Measurements from ENCODE around the gene SUN1.
"Not testable (repeated sequence)": the region's sequence is repeated elsewhere in the genome, so short reads cannot be mapped to it uniquely, and the experiment has no call there.

SUN1 gene

DNA sequence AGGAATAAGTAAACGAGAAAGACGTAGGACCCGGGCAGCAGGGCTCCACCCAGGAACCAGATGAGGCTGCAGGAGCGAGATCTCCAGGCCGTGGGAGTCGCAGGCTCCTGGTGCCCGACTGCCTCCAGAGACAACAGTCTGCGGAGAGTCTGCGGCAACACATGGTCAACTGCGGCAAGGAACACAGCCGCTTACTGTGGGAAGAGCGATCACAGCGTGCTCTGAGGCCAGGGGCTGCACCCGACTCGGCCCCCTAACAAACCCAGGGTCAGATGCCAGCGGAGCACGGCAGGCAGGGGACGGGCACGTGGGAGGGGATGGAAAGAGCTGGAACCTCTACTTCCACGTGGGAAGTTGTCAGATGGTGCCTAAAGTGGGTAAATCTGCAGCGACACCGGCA is 70.7 kb downstream of the SUN1 start:
- Histone ChIP-seq H3K4me1 (ENCODE audit: control insufficient read depth, insufficient read depth, low read length, poor library complexity, severe bottlenecking) (no peaks in the 10 kb centered on the region), H3K4me3 (ENCODE audit: insufficient read depth, low read depth, low read length, poor library complexity, severe bottlenecking) (no peak overlapping the region), H3K36me3 (ENCODE audit: control insufficient read depth, insufficient read depth, low read length) (peaks cover 13% of the 10 kb centered on the region), H3K27ac (ENCODE audit: insufficient read depth, low read length, poor library complexity, severe bottlenecking) (no peak overlapping the region), H3K9me3 (ENCODE audit: control insufficient read depth, low read length) (no peaks in the 10 kb centered on the region), H3K27me3 (replicated peaks; ENCODE audit: control insufficient read depth, insufficient read depth, low read length, poor library complexity, severe bottlenecking) (no peaks in the 10 kb centered on the region)
- no peak for DNase-seq

DNA sequence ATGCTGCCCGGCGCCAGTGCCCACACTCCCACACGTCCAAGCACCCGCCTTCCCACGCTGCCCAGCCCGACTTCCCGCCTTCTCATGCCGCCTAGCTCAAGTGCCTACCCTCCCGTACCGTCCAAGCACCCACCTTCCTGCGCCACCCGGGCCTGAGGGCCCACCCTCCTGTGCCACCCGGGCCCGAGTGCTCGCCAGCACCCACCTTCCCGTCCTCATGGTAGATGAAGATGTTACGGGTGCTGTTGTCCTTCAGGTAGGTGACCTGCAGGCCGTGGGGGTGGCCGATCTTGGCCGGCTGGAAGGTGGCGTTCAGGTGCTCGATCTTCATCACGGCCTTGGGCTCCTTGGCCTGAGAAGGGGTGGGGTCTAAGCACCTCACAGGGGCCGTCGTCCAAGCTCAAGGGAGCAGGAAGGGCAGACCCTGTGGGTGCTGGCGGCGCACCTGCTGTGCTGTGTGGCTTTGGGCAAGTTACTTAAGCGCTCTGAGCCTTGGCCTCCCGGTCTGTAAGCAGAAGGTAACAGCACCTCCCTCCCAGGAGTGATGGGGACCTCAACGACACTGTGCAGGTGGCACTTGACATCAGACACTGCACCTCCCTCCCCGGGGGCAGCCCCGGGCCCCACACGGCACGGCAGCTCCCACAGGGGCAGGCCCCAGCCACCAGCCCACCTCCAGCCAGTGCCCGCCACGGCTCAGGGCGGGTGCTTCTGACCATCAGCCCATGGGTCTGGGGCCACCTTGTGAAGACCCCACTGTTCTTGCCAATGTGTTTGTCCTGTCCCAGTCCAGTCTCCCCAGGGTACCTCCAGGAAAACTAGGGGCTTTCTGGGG is 71.9 kb downstream of the SUN1 start:
- H3K9me3 ChIP-seq (ENCODE audit: control insufficient read depth, low read length), result no peaks in the 10 kb centered on the region
- no peaks in the 10 kb centered on the region for H3K27me3 ChIP-seq (replicated peaks; ENCODE audit: control insufficient read depth, insufficient read depth, low read length, poor library complexity, severe bottlenecking)
- DNase-seq, result no peak
- no peak overlapping the region for H3K4me3 ChIP-seq (ENCODE audit: insufficient read depth, low read depth, low read length, poor library complexity, severe bottlenecking)
- peaks cover 2% of the 10 kb centered on the region for H3K36me3 ChIP-seq (ENCODE audit: control insufficient read depth, insufficient read depth, low read length)
- peaks cover 7% of the 10 kb centered on the region for H3K4me1 ChIP-seq (ENCODE audit: control insufficient read depth, insufficient read depth, low read length, poor library complexity, severe bottlenecking)
- no peak overlapping the region for H3K27ac ChIP-seq (ENCODE audit: insufficient read depth, low read length, poor library complexity, severe bottlenecking)

DNA sequence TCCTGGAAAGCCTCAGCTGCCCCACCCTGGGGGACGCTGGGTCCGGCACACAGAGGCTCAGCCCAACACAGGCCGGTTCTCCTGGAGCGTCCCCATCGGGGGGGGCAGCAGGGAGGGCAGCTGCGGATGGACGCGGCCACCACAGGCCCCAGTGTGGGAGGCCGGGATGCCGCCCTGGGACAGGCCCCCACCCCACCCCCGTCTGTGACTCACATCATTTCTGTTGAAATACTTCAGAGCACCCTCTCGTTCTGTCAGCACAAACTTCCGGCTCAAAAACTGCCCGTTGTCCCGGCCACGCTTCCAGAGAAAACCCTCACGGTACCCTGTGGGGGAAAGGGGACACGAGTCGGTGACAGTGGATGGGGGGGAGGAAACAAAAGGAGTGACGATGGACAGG is 72.6 kb downstream of the SUN1 start:
- Histone ChIP-seq H3K9me3 (ENCODE audit: control insufficient read depth, low read length) (no peaks in the 10 kb centered on the region), H3K4me1 (ENCODE audit: control insufficient read depth, insufficient read depth, low read length, poor library complexity, severe bottlenecking) (peaks cover 12% of the 10 kb centered on the region), H3K4me3 (ENCODE audit: insufficient read depth, low read depth, low read length, poor library complexity, severe bottlenecking) (no peak overlapping the region), H3K27me3 (replicated peaks; ENCODE audit: control insufficient read depth, insufficient read depth, low read length, poor library complexity, severe bottlenecking) (no peaks in the 10 kb centered on the region), H3K27ac (ENCODE audit: insufficient read depth, low read length, poor library complexity, severe bottlenecking) (no peak overlapping the region), H3K36me3 (ENCODE audit: control insufficient read depth, insufficient read depth, low read length) (no peaks in the 10 kb centered on the region)
- DNase-seq, result no peak

DNA sequence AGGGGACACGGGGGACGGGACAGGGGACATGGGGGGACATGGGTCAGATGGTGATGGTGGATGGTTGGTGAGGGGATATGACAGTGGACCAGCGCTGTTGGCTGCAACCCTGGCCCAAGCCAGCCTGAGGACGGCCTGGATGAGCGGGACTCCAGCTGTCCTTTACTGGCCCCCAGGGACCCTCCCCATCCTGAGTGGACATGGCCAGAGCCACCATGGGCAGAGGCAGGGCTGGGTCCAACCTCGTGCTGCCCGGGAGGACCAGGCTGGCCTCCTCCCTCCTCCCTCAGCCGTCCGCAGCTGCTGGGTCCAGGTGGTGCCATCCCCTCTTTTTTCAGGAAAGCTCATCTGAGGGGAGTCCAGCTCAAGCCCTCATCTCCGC is 74.5 kb downstream of the SUN1 start:
- Histone ChIP-seq H3K36me3 (ENCODE audit: control insufficient read depth, insufficient read depth, low read length) (no peaks in the 10 kb centered on the region), H3K4me1 (ENCODE audit: control insufficient read depth, insufficient read depth, low read length, poor library complexity, severe bottlenecking) (peaks cover 14% of the 10 kb centered on the region), H3K4me3 (ENCODE audit: insufficient read depth, low read depth, low read length, poor library complexity, severe bottlenecking) (no peak overlapping the region), H3K27me3 (replicated peaks; ENCODE audit: control insufficient read depth, insufficient read depth, low read length, poor library complexity, severe bottlenecking) (no peaks in the 10 kb centered on the region), H3K27ac (ENCODE audit: insufficient read depth, low read length, poor library complexity, severe bottlenecking) (no peak overlapping the region), H3K9me3 (ENCODE audit: control insufficient read depth, low read length) (no peaks in the 10 kb centered on the region)
- no peak for DNase-seq

DNA sequence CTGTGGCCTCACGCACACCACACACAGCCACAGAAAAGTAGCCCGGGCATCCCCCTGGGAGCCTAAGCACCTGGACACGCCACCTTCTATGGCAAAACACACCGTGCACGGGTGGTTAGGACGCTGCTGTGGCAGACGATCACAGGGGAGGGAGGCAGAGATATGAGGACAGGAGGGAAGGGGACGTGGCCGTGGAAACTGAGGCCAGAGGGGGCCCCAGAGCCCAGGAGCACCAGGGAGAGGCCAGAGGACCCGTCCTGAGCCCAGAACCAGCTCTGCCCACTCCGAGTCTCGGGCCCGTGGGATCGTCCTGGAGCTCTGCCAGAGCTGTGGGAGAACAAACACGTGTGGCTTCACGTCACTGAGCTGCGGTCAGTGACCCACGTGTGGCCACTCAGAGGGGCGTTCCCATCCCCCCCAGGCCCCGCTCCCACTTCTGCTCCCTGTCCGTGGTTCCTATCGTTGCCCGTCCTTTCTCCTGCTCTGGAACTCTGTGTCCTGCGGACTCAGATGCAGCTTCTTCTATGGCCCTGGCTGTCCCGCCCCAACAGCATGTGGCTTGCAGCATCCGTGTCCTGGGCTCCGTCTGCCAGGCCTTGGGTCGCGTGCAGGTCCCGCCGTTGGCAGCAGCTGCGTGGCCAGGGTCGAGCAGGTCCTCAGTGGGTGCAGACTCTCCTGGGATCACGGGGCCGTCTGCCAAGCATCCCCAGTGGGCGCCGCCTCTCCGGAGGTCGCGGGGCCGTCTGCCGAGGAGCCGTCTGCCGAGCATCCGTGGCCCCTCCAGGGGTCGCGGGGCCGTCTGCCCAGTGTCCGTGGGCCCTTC is 75.1 kb downstream of the SUN1 start:
- no peak for DNase-seq
- no peak overlapping the region for H3K4me3 ChIP-seq (ENCODE audit: insufficient read depth, low read depth, low read length, poor library complexity, severe bottlenecking)
- no peaks in the 10 kb centered on the region for H3K27me3 ChIP-seq (replicated peaks; ENCODE audit: control insufficient read depth, insufficient read depth, low read length, poor library complexity, severe bottlenecking)

DNA sequence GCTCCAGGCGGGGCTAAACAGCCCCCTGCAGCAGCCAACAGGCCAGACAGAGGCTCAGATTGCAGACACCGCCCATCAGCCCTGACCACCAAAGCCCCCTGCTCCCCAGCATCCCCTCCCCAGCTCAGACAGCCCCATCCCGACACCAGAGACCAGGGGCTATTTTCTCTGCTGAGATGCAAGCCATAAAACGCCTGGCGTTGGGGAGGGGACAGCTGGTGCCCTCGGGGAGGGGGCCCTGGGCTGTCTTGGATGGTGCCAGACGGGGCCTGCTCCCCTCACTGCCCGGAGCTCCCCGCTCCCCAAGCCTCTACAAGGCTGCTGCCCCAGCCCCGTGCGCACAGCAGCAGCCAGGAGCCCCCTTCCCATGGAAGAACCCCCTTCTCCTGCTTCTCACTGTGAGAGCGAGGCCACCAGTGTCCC is 75.9 kb downstream of the SUN1 start:
- no peaks in the 10 kb centered on the region for H3K9me3 ChIP-seq (ENCODE audit: control insufficient read depth, low read length)
- no peak overlapping the region for H3K27ac ChIP-seq (ENCODE audit: insufficient read depth, low read length, poor library complexity, severe bottlenecking)
- no peak for DNase-seq
- H3K4me1 ChIP-seq (ENCODE audit: control insufficient read depth, insufficient read depth, low read length, poor library complexity, severe bottlenecking), result peaks cover 14% of the 10 kb centered on the region
- H3K36me3 ChIP-seq (ENCODE audit: control insufficient read depth, insufficient read depth, low read length), result no peaks in the 10 kb centered on the region
- H3K4me3 ChIP-seq (ENCODE audit: insufficient read depth, low read depth, low read length, poor library complexity, severe bottlenecking), result peak overlapping the region; percentile 31
- no peaks in the 10 kb centered on the region for H3K27me3 ChIP-seq (replicated peaks; ENCODE audit: control insufficient read depth, insufficient read depth, low read length, poor library complexity, severe bottlenecking)

More for the DNA sequence above, 75.1 kb downstream of the SUN1 start:
- H3K27ac ChIP-seq (ENCODE audit: insufficient read depth, low read length, poor library complexity, severe bottlenecking), result no peak overlapping the region
- no peaks in the 10 kb centered on the region for H3K36me3 ChIP-seq (ENCODE audit: control insufficient read depth, insufficient read depth, low read length)
- no peaks in the 10 kb centered on the region for H3K9me3 ChIP-seq (ENCODE audit: control insufficient read depth, low read length)
- peaks cover 14% of the 10 kb centered on the region for H3K4me1 ChIP-seq (ENCODE audit: control insufficient read depth, insufficient read depth, low read length, poor library complexity, severe bottlenecking)

DNA sequence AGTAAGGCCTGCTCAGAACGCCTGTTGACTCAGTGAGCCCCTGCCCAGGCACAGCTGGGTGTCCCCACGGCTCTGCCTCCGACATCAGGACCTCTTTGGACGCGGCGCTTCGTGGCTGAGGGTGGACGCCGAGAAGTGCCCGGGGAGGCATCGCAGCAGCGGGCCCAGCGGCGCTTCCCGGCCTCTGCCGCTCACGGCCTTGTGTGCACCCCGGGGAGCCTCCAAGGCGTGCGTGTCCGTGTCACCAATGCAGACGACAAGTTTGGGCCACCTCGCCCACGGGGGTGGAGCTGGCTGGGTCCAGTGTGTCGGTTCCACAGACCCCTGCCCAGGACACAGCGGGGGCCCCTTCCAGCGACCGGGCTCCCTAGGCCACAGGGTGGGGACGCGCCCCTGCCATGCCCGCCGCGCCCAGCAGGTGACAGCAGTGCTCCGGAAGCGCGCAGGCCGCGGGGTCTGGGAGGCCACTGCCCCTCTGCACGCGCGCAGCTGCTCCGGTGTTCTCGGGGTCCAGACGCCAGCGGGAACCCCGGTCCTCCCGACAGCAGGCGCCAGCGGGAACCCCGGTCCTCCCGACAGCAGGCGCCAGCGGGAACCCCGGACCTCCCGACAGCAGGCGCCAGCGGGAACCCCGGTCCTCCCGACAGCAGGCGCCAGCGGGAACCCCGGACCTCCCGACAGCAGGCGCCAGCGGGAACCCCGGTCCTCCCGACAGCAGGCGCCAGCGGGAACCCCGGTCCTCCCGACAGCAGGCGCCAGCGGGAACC is 76.5 kb downstream of the SUN1 start:
- H3K4me1 ChIP-seq (ENCODE audit: control insufficient read depth, insufficient read depth, low read length, poor library complexity, severe bottlenecking), result peaks cover 14% of the 10 kb centered on the region
- not testable (repeated sequence) for H3K27me3 ChIP-seq (replicated peaks; ENCODE audit: control insufficient read depth, insufficient read depth, low read length, poor library complexity, severe bottlenecking); H3K36me3 ChIP-seq (ENCODE audit: control insufficient read depth, insufficient read depth, low read length); H3K27ac ChIP-seq (ENCODE audit: insufficient read depth, low read length, poor library complexity, severe bottlenecking); H3K9me3 ChIP-seq (ENCODE audit: control insufficient read depth, low read length)
- peak; percentile 29 to 44 (median 33) for DNase-seq
- H3K4me3 ChIP-seq (ENCODE audit: insufficient read depth, low read depth, low read length, poor library complexity, severe bottlenecking), result peak overlapping the region; percentile 31

DNA sequence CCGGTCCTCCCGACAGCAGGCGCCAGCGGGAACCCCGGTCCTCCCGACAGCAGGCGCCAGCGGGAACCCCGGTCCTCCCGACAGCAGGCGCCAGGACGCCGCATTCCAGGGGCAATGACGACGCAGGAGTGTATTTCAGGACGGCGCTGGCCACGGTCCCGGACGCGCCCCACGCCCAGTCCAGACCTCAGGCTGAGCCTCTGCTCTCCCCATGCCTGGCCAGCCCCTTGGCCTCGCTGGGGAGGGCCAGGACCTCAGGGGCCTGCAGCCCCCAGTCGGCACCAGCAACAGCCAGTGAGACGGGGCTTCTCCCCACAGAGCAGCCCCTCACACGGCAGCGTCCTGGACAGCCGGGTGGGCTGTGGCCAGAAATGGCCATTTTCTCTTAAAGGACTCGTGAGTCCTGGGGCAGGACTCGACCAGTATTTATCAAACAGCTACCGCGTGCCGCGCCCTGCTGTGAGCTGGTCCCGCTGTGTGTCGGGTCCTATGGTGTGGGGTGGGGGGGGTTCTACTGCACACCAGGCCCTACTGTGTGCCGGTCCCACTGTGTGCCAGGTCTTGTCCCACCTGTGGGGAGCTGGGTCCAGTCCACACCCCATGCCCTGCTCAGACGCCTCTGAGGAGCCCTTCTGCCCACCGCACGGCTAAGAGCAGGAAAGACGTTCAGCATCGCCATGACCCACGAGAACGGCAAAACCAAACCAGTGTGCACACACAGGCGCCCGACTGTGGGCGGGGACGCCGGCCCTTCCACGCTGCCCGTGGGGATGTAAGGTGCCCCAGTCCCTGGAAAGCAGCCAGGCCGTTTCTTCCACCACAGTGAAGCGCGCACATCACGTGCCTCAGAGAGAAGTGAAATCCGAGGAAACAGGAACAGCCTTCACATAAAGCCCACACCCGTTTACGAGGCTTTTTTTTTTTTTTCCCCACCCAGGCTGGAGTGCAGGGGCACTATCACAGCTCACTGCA is 77.4 kb downstream of the SUN1 start:
- no peaks in the 10 kb centered on the region for H3K27me3 ChIP-seq (replicated peaks; ENCODE audit: control insufficient read depth, insufficient read depth, low read length, poor library complexity, severe bottlenecking)
- DNase-seq, result no peak
- no peak overlapping the region for H3K27ac ChIP-seq (ENCODE audit: insufficient read depth, low read length, poor library complexity, severe bottlenecking)
- H3K4me1 ChIP-seq (ENCODE audit: control insufficient read depth, insufficient read depth, low read length, poor library complexity, severe bottlenecking), result peaks cover 14% of the 10 kb centered on the region
- H3K36me3 ChIP-seq (ENCODE audit: control insufficient read depth, insufficient read depth, low read length), result no peaks in the 10 kb centered on the region
- peak overlapping the region; percentile 28 for H3K4me3 ChIP-seq (ENCODE audit: insufficient read depth, low read depth, low read length, poor library complexity, severe bottlenecking)
- H3K9me3 ChIP-seq (ENCODE audit: control insufficient read depth, low read length), result no peaks in the 10 kb centered on the region

DNA sequence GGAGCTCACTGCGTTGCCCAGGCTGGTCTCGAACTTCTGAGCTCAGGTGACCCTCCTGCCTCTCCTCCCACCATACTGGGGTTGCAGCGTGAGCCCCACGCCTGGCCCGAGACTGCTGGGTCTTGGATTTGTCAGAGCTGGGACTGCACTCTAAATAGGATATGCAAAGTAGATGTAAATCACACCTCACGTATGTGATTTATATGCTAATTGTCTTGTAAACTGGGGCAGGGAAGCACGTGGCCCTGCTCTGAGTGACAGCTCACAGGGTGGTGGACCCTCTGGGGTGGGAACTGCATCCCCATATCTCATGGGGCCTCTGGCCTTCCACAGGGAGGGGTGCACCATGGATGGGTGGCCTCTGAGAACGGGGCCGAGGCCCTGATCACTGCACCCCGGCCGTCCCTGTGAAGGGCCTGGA is 78.2 kb downstream of the SUN1 start:
- Histone ChIP-seq H3K27me3 (replicated peaks; ENCODE audit: control insufficient read depth, insufficient read depth, low read length, poor library complexity, severe bottlenecking) (no peaks in the 10 kb centered on the region), H3K27ac (ENCODE audit: insufficient read depth, low read length, poor library complexity, severe bottlenecking) (no peak overlapping the region), H3K9me3 (ENCODE audit: control insufficient read depth, low read length) (no peaks in the 10 kb centered on the region), H3K4me1 (ENCODE audit: control insufficient read depth, insufficient read depth, low read length, poor library complexity, severe bottlenecking) (peaks cover 14% of the 10 kb centered on the region), H3K4me3 (ENCODE audit: insufficient read depth, low read depth, low read length, poor library complexity, severe bottlenecking) (no peak overlapping the region), H3K36me3 (ENCODE audit: control insufficient read depth, insufficient read depth, low read length) (no peaks in the 10 kb centered on the region)
- no peak for DNase-seq

All from effector memory CD4-positive, alpha-beta T cell (primary cell).